ENCODE results near the gene DNAAF8. TPM values are rescaled to one million over a fixed set of nuclear protein-coding genes. Genes with fewer than 3 reads are reported as not detected.

The DNAAF8 gene
- total RNA-seq, 1 experiment from 2014 or later: 0.39 TPM

DNA sequence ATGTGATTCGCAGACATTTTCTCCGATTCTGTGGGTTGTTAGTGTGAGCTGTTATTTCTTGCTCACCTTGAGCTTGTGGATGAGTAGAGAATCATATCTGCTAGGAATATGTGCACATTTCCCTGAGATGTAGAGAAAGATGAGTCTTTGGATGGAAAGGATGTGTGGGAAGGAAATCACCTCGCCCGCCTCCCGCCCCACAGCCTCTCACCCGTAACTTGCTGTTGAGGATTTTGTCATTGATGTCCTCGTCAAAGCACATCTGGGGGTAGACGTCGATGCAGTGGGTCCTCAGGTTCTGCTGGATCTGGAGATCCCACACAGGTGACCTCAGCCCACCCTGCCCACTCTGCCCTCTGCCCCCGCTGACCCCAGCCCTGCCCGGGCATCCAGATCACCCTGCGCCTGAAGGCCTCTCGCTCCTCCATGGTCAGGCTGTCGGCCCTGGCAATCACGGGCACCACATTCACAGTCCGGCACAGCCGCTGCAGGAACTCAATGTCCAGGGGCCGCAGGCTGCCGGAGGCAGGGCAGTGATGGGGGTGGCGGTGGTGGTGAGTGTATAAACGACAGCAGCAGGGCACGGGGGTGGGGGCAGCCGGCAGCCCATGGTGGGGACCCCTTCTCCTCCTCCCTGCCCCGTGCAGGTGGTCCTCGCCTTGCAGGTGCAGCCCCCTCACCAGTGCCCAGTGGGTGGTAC, 49.1 kb downstream of the DNAAF8 start:
- H3K56ac ChIP-seq (ENCODE audit: insufficient read length, low read depth, low read length): no peak overlapping the region
- H3K27ac Mint-ChIP-seq: no peak overlapping the region

More for the DNA sequence above, 49.1 kb downstream of the DNAAF8 start:
- H2BK20ac ChIP-seq (ENCODE audit: low read depth, low read length, poor library complexity, severe bottlenecking): no peak overlapping the region
- H3K27ac ChIP-seq (ENCODE audit: insufficient read length, low read depth, low read length): no peak overlapping the region
- no peak overlapping the region for H2BK5ac ChIP-seq (ENCODE audit: insufficient read length, low read length)
- H3K4ac ChIP-seq (ENCODE audit: low read depth, low read length): no peak overlapping the region
- H3K23ac ChIP-seq (ENCODE audit: insufficient read length, low read depth, low read length): no peak overlapping the region
- Mint-ChIP-seq H3K4me3 (no peak overlapping the region), H3K27me3 (ENCODE audit: low read depth) (no peaks in the 10 kb centered on the region; the same call in 1 of the 2 replicates), H3K36me3 (ENCODE audit: insufficient read depth in 1 of 3, low read depth in 3 of 3) (no peaks in the 10 kb centered on the region), H3K4me1 (peaks cover 10 to 19% of the 10 kb centered on the region in 2 experiments), H3K9me3 (no peaks in the 10 kb centered on the region; a peak in 2 of 5 replicates)
- H3K79me2 ChIP-seq (ENCODE audit: insufficient read depth, low read length): no peaks in the 10 kb centered on the region
- H3K4me2 ChIP-seq (ENCODE audit: insufficient read depth, insufficient read length, low read length): no peak overlapping the region
- no peaks in the 10 kb centered on the region for H3K9me3 ChIP-seq (ENCODE audit: control insufficient read depth, low read depth, low read length)
- no CpG with 5 or more reads among the region's 25 CpGs for WGBS (ENCODE audit: extremely low coverage, insufficient read length, low lambda C conversion rate)
- H3K14ac ChIP-seq (ENCODE audit: insufficient read depth, low read length): no peak overlapping the region
- no peak overlapping the region for H2BK12ac ChIP-seq (ENCODE audit: insufficient read length, low read depth, low read length)
- H4K5ac ChIP-seq (ENCODE audit: insufficient read length, low read depth, low read length): no peak overlapping the region
- no peak overlapping the region for H2AFZ ChIP-seq (ENCODE audit: low read length)
- no peak overlapping the region for H3T11ph ChIP-seq (ENCODE audit: low read length)
- H2BK120ac ChIP-seq (ENCODE audit: low read depth, low read length, poor library complexity, severe bottlenecking): no peak overlapping the region
- no peak for DNase-seq
- no peaks in the 10 kb centered on the region for H4K20me1 ChIP-seq (ENCODE audit: control insufficient read depth, insufficient read depth, insufficient read length)
- H3K79me1 ChIP-seq (ENCODE audit: insufficient read depth, low read depth, low read length, poor library complexity, severe bottlenecking): no peaks in the 10 kb centered on the region
- no peak overlapping the region for H2AK5ac ChIP-seq (ENCODE audit: insufficient read length, low read length)
- TF ChIP-seq, protein P1, sequence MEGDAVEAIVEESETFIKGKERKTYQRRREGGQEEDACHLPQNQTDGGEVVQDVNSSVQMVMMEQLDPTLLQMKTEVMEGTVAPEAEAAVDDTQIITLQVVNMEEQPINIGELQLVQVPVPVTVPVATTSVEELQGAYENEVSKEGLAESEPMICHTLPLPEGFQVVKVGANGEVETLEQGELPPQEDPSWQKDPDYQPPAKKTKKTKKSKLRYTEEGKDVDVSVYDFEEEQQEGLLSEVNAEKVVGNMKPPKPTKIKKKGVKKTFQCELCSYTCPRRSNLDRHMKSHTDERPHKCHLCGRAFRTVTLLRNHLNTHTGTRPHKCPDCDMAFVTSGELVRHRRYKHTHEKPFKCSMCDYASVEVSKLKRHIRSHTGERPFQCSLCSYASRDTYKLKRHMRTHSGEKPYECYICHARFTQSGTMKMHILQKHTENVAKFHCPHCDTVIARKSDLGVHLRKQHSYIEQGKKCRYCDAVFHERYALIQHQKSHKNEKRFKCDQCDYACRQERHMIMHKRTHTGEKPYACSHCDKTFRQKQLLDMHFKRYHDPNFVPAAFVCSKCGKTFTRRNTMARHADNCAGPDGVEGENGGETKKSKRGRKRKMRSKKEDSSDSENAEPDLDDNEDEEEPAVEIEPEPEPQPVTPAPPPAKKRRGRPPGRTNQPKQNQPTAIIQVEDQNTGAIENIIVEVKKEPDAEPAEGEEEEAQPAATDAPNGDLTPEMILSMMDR (conservative IDR thresholded peaks at IDR 0.05): no peak
- H3K4me1 ChIP-seq (ENCODE audit: insufficient read depth, low read length): peaks cover 3% of the 10 kb centered on the region; the same call in 1 of the 2 replicates
- H3K9ac ChIP-seq (ENCODE audit: extremely low read depth, insufficient read length, low read length): no peak overlapping the region
- H3K18ac ChIP-seq (ENCODE audit: insufficient read length, low read depth, low read length): no peak overlapping the region
- no peaks in the 10 kb centered on the region; the same call in 1 of the 2 replicates for H3K27me3 ChIP-seq (ENCODE audit: insufficient read depth, low read length)
- no peak overlapping the region for H4K8ac ChIP-seq (replicated peaks; ENCODE audit: insufficient read length, low read depth, low read length)
- no peaks in the 10 kb centered on the region for H3K23me2 ChIP-seq (ENCODE audit: insufficient read length, low read depth, low read length, poor library complexity, severe bottlenecking)
- H4K91ac ChIP-seq (ENCODE audit: insufficient read length, low read depth, low read length): no peak overlapping the region
- H2BK15ac ChIP-seq (ENCODE audit: low read depth, low read length): no peak overlapping the region
